HFF-Myc (cell line): Measurements from ENCODE around the gene PYGM.

Source experiments
- DNase-seq: peaks from one replicate; pipeline ENCODE4 v3.0.0-alpha.2; 2011; ENCODE audit warnings: low read depth; ENCODE audit errors: extremely low read depth
- H3K4me3 ChIP-seq: replicated peaks from 2 replicates; pipeline ENCODE4 v1.5.1; 2011; ENCODE audit warnings: low read depth, mild to moderate bottlenecking, control low read depth, low read length
- TF ChIP-seq, protein P1 (sequence below): IDR thresholded peaks from 2 replicates; pipeline ENCODE4 v1.5.1; 2012; ENCODE audit warnings: mild to moderate bottlenecking, low read depth, low read length, control low read depth; ENCODE audit errors: missing control alignments

Gene PYGM

DNA sequence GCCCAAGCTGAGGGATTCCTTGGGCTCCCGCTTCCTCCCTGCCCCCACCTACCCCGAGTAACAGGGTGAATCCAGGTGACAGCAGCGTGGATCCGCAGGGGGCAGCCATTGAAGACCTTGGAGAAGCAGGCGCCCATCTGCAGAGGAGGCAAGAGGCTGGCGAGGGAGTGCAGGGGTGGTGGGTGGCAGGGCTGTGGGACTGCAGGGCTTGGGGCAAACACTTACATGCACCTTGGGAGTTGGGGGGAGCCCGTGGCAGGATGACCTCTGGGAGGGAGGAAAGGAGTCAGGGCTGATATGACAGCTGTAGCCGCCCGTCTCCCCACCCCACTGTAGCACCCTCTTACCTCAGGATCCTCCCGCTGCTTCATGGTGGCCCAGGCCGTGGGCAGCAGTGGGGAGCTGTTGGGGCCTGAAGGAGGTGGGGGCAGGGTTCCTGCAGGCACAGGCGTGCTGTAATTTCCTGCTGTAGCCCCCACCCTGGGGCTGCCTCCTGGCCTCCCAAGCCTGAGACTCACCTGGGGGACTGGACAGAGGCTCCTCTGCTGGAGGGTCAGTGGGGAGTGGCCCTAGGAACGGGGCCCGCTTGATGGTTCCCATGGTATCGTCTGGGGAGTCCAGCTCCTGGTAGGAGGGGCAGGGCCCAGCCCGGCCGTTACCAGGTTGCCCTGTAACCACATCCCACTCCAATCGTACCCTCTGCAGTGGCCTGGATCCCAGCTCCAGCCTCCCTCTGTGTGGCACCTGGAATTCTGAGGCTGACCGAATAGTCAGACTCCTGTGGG, 37.2 kb upstream of the PYGM start:
- TF ChIP-seq, protein P1, sequence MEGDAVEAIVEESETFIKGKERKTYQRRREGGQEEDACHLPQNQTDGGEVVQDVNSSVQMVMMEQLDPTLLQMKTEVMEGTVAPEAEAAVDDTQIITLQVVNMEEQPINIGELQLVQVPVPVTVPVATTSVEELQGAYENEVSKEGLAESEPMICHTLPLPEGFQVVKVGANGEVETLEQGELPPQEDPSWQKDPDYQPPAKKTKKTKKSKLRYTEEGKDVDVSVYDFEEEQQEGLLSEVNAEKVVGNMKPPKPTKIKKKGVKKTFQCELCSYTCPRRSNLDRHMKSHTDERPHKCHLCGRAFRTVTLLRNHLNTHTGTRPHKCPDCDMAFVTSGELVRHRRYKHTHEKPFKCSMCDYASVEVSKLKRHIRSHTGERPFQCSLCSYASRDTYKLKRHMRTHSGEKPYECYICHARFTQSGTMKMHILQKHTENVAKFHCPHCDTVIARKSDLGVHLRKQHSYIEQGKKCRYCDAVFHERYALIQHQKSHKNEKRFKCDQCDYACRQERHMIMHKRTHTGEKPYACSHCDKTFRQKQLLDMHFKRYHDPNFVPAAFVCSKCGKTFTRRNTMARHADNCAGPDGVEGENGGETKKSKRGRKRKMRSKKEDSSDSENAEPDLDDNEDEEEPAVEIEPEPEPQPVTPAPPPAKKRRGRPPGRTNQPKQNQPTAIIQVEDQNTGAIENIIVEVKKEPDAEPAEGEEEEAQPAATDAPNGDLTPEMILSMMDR, result no peak
- H3K4me3 ChIP-seq, result no peak overlapping the region
- DNase-seq, result no peak

DNA sequence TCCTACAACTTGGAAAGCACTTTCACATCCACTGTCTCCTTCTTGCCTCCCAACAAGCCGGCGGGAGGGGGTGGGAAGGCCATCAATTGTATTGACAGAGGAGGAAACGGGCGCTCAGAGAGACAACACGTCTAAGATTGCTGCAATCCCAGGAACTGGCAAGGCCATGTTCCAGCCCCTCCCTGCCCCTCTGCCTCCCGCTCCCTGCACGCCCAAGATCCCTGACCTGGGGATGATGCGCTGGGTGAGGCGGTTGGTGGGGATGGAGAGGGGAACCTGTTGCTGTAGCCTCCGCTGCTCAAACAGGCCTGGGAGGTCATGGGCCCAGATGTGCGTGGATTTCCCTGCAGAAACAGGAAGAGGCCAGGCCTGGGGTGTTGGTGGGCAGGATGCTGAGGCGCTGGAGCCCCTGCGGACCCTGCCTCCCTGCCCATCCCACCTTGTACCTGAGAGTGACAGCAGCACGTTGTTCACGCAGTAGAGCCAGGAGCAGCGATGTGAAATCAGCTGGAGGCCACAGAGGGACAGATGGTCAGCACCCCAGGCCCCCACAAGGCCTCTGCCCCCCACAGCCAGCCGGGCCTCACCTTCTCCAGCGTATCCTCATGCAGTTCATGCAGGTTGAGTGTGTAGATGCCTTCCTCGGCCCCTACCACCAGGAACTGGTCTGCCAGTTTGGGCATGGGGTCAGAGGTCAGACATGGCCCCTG, 36.4 kb upstream of the PYGM start:
- DNase-seq, result no peak
- no peak overlapping the region for H3K4me3 ChIP-seq
- TF ChIP-seq, protein P1, result no peak

DNA sequence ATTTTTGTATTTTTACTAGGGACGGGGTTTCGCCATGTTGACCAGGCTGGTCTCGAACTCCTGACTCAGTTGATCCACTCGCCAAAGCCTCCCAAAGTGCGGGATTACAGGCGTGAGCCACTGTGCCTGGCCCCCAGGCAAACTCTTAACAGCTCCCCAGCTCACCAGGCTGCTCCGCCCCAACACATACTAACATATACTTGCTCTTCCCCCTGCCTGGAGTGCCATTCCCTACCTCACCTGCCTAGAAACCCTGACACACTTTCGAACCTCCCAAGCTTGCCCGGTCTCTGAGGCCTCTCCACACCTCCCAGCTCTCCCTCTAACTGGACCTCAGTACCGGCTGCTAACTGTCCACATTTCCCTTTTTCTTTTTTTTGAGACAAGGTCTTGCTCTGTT, 34.8 kb upstream of the PYGM start:
- no peak for DNase-seq
- no peak overlapping the region for H3K4me3 ChIP-seq
- TF ChIP-seq, protein P1, result no peak

DNA sequence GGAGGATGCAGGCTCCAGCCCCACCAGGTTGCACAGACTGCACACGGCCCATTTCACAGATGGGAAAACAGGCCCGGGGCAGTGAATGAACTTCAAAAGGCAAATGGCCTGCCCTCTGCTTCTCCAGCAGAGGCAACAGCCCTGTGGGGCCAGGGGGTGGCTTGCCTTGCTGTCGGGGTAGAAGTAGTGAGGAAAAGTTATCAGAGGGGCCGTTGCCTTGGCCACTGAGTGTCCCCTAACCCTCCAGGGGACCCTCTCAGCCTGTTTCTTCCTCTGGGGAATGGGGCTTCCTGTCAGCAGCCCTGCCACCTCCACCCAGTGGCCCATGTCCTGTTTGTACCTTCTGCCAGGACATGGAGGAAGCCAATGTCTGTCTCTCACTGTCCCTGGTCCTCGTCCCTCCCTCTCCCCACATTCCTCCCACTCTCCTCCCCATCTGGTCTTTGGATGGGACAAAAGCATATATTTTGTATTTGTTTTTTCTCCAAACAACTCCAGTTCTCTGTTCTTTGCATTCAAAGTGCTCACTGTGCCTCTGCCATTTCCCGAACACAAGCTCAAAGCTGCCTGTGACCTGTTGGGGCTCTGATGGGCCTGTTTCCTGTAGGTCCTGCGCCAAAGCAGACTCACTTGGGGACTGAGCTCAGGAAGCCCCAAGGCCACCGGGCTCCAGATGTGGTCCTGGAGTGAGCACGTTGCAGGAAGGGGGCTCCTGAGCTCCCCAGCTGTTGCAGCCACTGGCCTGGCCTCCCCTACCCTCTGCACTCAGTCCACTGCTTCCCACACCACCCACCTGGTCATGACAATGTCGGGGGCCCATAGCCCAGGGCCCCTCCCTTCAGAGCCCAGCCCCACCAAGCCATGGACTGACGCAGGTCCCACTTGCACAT, 33.7 kb upstream of the PYGM start:
- TF ChIP-seq, protein P1, result no peak
- H3K4me3 ChIP-seq, result no peak overlapping the region
- no peak for DNase-seq

DNA sequence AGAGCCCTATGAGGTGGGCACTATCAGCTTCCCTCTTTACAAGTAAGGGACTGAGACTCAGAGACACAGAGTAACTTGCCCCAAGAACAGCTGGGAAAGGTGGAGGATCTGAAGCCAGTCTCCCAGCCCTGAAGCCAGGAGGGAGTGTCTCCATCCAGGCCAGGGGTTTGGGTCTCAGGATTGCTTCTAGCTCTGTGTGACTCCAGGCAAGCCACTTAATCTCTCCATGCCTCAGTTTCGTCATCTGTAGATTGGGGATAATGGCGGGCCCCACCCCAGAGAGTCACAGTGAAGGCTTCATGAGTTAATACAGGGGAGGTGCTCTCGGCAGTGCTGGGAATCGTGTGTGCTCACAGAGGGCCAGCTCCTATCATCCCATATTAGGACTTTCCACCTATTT, 32.7 kb upstream of the PYGM start:
- no peak for DNase-seq
- TF ChIP-seq, protein P1, result no peak
- H3K4me3 ChIP-seq, result no peak overlapping the region

DNA sequence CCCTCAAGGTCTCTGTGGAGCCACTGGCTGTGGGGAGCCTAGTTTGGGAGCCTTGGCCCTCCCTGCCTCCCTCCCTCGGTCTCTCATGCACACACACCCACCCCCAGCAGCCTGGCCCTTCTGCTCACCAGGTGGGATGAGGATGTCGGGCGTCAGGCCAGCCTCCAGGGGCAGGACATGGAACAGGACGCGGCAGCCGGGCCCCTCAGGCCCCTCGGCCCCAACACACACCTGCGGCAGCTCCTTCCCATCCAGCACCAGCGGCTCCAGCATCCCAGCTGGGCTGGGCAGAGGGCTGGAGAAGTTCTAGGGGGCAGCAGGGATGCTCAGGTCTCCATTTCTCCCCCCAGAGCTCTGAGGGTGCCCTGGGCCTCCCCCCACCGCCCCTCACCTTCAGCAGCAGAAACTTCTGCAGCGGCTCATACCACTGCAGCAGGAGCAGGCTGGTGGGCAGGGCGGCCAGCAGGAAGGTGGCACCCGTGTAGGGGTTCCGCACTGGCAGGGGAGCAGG, 32.1 kb upstream of the PYGM start:
- TF ChIP-seq, protein P1, result no peak
- no peak for DNase-seq
- no peak overlapping the region for H3K4me3 ChIP-seq
